NCI-H1048 (cell line): Measurements from ENCODE around the gene ANO3.
A peak's percentile ranks its signal among the peaks of the same experiment; 100 is the strongest.
"Not testable (repeated sequence)": the region's sequence is repeated elsewhere in the genome, so short reads cannot be mapped to it uniquely, and the experiment has no call there.

Experiments
- DNase-seq: peaks from one replicate; lab custom pipeline; 2025; lab: John Stamatoyannopoulos, UW

The ANO3 gene

DNA sequence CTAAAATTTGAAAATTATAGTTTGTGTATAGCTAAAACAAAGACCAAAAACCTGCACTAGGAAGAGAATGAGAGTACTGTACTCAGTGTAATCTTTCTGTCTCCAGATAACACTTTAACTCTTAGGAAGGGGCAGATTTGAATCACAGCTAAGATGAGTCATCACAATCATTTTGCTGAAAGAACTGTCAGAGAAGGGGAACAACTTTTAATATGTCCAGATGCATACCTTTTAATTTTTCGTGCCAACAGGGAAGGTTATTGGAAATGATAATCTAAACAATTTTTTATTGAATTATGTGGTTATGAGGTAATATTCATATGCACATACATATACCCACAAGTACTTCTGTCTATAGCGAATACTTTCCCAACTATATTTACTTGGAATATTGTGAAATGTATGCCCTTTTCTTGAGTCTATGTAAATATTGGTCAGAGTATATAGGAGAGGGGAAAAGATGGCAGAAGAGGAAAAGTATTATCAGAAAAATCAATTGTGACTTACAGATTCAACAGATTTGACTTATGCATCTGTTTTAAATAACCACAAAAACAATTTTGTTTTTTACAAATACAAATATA is 291.2 kb downstream of the ANO3 start:
- no peak for DNase-seq

DNA sequence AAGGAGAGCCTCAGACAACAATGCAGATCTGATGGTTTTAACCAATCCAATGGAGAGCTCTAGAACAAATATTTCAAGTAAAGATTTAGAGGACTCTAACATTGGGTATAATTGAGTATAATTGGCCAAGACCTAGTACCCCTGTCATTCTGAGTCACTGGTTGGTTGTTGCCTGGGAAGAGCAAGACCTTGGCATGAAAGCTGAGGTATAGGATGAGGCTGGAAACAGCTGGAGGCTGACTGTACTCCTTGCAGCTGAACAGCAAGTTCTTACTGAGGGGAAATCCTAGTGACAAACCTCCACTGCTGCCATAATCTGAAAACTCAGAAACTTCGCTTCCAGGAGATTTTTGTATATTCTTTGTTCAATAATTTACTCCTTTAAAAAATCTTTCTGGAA is 294.4 kb downstream of the ANO3 start:
- DNase-seq, result no peak

DNA sequence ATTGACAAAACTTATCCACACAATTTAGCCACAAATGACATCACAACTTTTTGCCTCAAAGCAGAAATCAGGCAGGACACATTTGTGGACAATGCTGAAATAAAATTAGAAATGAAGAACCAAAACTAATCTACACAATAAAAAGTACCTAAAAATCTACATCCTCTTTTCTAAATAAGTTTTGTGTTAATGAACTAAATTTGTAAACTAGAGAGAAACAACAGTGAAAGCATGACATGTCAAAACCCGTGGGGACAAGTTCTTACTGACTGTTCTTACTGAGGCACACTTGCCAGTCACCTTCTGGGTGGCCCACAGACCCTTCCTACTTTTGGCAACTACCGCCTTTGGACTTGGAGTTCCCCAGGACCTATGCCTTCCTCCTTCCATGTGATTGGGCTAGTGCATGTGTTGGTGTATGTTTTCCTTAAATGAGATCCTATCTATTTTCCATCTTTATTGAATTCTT is 300.8 kb downstream of the ANO3 start:
- DNase-seq, result no peak

DNA sequence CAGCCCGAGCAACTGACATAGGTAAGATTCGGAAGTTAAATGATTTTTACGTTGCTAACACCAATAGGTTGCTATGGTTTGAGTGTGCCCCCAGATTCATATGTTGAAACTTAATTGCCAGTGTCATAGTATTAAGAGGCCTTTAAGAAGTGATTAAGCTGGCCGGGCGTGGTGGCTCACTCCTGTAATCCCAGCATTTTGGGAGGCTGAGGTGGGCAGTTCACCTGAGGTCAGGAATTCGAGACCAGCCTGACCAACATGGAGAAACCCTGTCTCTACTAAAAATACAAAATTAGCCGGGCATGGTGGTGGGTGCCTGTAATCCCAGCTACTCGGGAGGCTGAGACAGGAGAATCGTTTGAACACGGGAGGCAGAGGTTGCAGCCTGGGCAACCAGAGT is 311.4 kb downstream of the ANO3 start:
- DNase-seq, result not testable (repeated sequence)

DNA sequence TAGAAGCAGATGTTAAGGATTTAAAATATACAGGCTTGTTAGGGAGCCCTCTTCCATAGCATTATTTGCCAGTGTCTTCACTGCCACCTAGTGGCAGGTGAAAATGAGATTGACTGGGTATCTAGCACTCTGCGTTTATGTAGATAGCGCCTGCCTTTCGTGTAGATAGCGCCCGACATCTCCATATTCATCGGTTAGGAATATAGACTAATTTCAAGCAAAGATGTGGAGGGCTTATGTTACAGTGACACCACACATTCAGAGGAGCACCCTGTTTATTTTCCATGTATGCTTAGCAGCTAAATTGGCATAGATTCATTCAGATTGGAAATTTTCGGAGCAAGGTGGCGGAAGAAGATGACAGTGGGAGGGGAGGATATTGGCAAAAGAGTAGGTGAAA is 318.0 kb downstream of the ANO3 start:
- peak; percentile 49 for DNase-seq

DNA sequence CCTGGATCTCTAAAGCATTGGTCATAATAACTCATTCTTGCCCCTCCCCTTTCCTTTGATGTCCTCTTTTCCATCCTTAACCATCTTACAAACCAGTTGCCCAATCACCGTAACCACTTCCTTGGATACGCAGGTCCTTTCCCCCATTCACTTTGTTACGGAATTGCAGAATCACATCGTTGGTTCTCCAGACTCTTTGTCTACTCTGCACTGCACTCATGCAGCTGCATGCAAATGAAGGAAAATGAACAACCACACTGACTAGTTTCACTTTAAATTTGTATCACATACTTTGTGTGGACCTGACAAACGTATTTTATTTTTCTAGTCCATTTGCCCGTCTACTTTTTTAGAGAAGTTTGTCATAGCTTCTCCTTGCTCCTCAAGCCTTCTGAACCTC is 320.0 kb downstream of the ANO3 start:
- no peak for DNase-seq

DNA sequence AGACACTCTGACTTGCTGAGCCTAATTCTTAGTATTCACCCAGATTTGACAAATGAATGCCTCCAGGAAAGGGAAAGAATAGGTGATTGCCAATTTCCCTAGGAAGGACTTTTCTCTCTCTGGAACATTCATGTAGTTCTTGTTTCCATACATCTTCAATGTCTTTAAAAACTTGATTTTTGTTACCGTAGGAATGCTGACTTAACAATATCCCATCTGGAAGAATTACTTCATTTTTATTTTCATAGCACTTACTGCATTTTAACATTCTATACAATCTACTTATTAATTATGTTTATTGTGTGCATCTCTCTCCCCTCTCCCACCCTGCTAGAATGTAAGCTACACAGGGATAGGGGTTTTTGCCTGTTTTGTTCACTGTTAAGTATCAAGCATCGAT is 323.4 kb downstream of the ANO3 start:
- no peak for DNase-seq

DNA sequence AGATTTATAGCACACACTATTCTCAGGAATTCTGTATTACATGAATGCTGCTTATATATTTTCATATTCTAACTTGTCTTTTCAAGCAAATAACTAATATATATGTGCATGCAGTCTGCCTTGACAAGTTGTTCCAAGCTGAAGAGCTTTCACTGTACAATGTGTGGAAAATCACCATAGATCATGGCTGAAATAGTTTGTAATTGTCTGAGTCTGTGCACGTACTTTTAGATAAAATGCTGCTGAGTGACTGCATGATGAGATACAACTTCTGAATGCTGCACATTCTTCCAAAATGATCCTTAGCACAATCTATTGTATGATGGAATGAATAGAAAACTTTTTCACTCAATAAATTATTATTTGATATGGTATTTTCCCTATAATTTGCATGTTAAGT is 331.0 kb downstream of the ANO3 start:
- DNase-seq, result no peak

DNA sequence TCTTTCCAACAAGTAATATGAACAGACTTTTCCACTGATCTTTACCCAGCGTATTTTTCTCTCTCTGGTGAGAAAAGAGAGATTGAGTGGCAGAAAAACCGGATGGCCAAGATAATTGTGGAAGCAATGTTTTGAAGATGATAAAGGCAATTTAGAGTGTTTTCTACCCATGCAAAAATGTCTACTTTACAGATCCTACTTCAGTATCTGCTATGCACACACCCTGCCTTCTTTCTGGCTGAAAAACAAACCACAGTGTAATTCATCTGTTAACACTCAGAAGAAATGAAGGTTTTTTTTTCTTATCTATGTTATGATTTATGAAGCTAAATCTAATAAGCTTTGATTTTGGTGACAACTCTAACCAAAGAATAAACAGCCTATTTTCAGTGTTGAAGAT is 333.1 kb downstream of the ANO3 start:
- DNase-seq, result no peak

DNA sequence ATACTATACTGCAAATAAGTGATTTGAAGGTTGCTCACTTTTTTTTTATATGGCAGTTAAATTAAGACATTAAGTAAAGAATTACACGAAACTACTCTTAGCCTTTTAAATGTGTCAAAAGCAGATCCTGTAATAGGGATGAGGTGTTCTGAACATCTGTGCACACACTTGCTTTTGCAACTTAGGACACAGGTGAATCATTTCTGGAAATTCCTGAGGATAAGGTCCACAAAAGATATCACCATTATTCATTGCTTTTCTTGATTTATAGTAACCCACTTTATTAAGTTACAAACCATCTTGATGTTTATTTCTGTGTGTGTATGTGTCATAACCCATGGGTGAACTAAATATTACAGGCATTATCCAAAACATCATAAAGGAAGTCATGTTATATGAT is 334.0 kb downstream of the ANO3 start:
- DNase-seq, result no peak

DNA sequence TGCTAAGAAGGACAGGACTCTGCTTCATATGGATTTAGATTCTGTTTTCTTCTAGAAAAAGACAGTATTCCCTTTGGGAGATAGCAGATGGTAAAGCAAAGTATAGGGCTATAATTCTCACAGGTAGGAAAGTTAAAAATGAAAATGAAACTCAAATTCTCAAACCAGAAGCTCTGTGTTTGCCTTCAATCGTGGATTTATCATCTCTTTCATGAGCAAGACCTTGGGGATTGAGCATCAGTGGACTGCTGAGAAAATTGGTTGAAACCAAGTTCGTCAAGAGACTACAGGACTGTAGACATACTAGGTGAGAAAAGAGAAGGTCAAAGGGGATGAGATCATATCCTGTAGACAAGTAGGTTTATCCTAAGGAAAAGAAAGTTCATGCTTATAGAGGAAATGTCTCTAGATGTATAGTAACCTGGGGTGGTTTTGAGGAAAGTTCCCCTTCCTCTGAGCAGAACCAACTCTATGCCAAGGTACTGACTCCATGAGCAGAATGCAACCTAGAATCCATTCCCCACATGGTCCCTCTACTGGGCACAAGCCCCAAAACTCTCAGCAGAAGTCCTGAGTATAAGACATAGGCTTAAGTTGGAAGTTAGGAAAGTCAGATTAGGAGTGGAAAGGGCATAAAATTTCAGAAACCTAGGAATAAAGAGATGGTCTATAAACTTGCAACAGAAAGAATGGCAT is 343.5 kb downstream of the ANO3 start:
- DNase-seq, result no peak

DNA sequence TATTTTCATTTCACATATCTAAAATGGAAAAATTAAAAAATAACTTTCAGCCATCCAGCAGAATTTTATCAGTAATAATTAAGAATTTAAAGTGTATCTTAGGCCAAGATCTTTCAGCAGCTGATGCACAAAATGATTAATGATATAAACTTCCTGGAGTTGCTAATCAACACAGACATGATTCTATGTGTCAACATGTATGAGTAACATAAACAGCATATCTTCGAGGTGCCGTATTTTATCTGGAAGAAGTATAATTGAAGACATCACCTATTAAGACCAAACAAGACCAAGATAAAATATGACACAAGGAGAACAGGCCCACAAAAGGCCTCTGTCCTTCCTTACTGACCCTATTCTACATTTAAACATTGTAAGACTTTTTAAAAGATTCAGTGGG is 344.7 kb downstream of the ANO3 start:
- no peak for DNase-seq

DNA sequence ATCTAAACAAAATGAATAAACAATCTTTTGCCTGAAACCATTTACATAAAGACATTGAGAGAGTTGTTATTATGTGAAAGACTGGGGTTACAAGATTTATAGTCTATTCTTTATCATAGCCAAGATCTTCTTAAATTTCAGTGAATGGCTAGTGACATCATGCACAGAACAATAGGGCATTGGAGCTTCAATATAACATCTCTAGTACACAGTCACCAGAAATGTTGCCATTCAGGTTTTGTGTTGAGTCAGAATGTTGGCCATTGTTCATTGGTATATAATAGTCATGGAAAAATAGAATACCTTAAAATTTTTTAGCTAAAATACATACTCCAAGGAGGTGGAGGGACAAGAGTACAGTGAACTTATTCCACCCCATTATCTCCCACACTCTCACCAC is 345.6 kb downstream of the ANO3 start:
- DNase-seq, result no peak

DNA sequence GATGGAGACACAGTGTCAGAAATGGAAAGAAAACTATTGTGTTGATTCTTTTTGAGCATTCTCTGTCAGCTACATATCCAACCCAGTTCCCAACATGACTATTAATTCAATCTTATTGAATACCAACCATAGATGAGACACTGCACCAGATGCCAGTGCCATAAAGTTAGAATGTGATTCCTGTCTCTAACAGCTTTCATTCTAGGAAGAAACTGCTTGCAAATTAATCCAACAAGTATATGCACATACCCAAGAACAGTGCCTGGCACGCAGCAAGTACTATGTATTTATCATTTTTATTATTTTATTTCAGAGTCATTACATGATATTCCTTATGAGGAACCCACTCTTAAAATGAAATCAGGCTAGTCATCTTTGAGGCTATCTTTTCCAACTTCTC is 355.4 kb downstream of the ANO3 start:
- DNase-seq, result no peak

DNA sequence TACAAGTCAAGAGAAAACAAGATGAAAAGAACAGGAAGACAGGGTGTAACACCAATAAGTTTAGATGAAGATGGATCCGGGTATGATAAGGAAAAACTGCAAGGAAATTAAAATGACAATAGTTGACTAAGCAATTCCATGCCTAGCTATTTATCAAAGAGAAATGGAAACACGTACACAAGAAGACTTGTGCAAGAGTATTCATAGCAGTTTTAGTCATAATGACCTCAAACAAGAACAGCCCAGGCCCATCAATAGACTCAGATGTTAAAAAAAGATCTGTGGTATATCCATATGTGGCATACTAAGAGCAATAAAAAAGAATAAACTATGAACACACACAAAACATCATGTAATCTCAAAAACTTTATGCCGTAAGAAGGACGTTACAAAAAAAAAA is 356.8 kb downstream of the ANO3 start:
- no peak for DNase-seq

DNA sequence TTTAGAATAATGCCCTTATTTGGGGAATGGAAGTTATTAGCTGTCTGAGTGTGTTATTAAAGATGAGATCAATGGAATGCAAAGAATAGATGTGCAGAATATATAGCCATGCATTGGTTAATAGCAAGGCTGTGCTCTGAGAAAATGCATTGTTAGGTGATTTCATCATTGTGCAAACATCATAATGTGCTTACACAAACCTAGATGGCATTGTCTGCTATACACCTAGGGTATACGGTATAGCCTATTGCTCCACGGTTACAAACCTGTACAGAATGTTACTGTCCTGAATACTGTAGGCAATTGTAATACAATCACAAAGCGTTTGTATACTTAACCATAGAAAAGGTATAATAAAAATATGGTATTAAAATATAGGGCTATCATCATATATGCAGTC is 364.4 kb downstream of the ANO3 start:
- DNase-seq, result no peak

DNA sequence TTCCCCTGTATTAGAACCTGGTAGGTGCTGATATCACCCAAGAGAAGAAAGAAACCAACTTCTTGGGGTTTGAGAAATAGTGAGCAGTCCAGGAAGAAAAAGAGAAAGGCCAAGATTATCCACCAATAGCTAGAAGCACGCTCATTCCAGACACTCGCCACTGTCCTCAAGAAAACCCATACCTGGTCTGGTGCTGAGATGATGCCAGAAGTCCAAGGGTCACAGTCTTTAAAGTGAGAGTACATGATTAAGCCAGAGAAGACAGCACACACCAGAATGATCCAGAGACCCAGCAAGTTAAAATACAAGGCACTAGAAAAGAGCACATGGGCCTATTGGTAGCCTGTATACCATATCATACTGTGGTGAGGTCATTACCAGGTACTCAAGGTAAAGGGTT is 366.3 kb downstream of the ANO3 start:
- no peak for DNase-seq

DNA sequence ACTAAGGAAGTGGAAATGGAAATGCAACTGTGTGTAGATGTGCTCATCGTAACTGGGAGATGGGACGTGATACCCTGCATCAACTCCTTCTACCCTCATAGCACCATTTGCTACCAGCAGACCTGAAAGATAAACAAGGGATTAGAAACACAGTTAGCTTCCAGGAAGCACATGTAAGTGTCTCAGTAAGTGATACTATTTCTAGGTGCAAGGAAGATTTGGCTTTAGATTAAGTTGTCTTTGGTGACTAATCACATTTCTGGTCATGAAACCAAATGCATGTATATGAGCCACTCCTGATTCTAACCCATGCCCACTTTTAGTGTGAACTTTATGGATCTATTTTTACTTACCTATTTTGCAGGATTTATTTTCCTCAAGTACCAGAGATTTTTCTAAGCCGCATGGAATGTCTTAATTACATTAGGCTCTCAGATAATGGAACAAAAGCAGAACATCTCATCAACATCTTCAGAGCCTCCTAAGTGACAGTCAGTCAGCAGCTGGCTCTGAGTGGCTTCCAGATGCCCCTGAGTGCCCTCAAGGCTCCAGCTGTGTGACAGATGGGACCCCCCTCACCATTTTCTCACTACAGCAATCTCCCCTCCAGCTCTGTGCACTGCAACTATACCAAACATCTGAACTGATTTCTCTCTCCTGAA is 368.8 kb downstream of the ANO3 start:
- DNase-seq, result no peak

DNA sequence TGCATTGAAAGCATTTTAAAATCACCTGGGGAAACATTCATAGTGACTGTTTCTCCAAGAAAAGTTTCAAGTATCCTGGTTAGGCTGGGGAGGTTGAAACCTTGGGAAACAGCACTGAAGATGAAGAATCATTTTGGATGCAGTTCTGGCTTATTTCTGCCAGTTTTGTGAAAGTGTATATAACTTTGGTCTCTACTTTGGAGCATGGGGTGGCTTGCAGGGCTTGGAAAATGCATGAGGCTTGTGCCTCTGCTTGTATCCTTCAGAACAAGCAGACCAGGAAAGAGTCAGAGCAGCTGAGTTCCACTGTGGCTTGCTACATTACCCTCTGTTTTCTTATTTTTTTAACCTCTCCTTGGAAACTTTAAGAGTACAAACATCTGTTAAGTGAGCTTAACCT is 370.5 kb downstream of the ANO3 start:
- DNase-seq, result no peak

DNA sequence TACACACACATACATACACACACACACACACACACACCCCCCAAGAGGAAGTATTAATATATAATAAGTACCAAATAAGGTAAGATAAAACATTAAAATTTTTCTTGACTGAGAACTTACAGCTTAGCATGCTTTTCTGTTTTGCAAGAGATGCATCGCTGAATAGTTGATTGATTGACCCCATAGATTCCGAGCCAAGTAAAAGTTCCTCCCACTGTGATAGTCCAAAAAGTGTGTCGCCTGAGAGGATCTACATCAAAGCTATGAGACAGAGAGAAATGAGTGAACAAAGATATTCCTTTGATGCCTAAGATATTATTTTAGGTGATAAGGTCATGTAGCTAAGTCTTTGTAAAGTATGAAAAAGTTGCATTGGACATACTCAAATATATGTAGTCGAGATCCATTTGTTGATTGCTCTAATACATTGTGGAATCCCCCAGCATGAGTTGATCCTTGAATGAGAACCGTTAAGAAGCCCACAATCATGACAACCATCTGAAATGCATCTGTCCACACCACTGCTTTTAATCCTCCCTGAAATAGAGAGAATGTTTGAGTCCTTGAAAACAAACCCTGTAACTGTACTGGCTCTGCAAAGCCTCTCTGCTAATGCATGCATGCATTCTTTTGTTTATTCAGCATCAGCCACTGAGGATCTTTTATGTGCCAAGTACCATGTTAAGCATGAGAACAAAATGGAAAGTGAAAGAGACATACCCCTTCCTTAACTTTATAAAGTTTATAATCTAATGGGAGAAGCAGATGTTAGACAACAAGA is 371.7 kb downstream of the ANO3 start:
- DNase-seq, result no peak

DNA sequence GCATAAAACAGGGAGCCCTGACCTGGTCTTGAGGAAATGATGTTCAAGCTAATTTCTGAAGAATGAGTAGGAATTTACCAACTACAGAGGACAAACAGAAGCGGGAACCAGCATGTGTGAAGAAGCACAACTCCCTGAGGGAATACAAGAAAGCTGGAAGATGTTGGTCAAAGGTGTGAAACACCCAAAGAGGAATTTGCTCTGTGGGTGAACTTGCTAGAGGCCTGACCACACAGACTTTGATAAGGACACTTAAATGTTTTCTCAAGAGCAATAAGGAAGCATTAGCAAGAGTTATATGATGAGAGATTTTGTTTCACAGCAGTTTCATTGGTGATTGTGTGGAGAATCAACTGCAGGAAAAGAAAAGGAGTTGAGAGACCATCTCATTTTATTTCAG is 372.3 kb downstream of the ANO3 start:
- DNase-seq, result no peak

DNA sequence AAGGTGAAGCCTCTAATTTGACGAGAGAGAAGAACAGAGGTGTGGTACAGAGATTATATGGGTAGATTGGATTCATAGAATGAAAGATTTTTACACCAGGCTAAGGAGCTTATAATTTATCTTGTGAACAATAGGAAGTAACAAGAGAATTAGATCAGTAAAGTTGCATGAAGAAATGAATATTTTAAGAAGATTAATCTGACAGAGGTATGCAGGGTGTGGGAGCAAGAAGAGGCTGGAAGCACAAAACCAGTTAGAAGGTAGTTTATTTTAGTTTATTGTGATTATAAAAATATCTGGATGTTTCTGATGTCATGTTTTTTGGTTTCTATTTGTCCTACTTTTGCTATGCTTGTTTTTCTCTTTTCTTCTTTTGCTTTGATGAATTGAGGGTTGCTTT is 374.3 kb downstream of the ANO3 start:
- no peak for DNase-seq
